ENCODE measurements around the gene MYO18B. TPM values are rescaled to one million over a fixed set of nuclear protein-coding genes. Genes with fewer than 3 reads are reported as not detected.

Gene MYO18B
- total RNA-seq, 1 experiment from 2014 or later = 0.11 TPM

DNA sequence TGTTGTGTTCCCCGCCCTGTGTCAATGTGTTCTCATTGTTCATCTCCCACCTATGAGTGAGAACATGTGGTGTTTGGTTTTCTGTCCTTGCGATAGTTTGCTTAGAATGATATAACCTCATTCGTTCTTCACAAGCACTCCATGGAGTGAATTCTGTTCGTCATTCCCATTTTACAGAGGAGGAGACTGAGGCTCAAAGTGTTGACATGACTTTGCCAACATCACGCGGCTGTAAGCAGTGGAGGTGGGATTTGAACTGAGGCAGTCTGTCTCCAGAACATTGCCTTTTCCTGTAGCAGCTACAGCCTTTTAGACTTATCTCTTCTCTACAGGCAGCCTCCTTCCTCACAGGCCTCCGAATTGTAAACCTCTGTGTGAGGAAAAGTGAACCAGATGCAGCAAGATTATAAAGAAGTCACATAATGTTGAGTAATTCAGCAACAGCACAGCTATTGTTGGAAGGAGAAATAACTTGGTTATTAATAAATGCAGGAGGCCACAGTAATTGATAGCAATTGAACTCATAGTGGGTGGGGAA lies 74.6 kb downstream of the MYO18B start:
- Histone ChIP-seq H3K27me3 (replicated peaks) (peaks cover 5% of the 10 kb centered on the region), H3K36me3 (no peaks in the 10 kb centered on the region), H3K4me1 (replicated peaks) (no peaks in the 10 kb centered on the region), H3K4me3 (no peak overlapping the region), H3K9me3 (replicated peaks) (no peaks in the 10 kb centered on the region), H3K27ac (no peak overlapping the region)
- DNase-seq (ENCODE audit: low read depth in 1 of 2, low spot score in 2 of 2) = no peak

DNA sequence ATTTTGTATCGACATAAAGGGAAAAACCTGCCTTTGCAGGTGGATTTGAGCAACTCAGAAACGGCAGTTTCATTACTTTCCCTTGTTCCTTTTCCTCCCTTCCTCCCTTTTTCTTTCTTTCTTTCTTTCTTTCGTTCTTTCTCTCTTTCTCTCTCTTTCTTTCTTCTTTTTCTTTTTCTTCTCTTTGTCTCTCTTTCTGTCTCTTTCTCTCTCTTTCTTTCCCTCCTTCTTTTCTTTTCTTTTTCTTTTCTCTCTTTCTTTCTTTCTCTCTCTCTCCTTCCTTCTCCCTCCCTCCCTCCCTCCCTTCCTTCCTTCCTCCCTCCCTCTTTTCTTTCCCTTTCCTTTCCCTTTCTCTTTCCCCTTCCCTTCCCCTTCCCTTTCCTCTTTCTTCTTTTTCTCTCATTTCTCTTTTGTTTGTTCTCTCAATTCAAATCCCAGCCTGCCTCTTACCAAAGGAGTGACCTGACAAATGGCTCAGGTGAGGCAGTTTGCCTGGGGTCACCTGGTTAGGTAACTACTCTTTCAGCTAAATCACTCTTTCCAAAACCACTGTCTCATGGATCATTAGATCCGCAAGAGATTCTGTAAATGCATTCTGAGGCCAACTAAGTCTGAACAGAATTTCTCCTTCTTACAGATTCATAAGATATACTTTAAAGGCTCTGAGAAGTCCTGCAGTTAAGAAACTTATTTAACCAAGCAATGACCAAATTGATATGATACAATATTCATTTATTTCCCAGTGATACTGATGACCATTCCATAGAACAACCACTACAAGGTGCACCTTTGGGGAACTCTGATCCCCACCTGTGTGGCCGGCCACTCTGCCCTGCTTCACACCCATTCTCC lies 75.3 kb downstream of the MYO18B start:
- no peak overlapping the region for H3K27ac ChIP-seq
- no peaks in the 10 kb centered on the region for H3K4me1 ChIP-seq (replicated peaks)
- peaks cover 13% of the 10 kb centered on the region for H3K27me3 ChIP-seq (replicated peaks)
- DNase-seq (ENCODE audit: low read depth in 1 of 2, low spot score in 2 of 2) = no peak
- no peaks in the 10 kb centered on the region for H3K36me3 ChIP-seq
- no peaks in the 10 kb centered on the region for H3K9me3 ChIP-seq (replicated peaks)
- H3K4me3 ChIP-seq = no peak overlapping the region

DNA sequence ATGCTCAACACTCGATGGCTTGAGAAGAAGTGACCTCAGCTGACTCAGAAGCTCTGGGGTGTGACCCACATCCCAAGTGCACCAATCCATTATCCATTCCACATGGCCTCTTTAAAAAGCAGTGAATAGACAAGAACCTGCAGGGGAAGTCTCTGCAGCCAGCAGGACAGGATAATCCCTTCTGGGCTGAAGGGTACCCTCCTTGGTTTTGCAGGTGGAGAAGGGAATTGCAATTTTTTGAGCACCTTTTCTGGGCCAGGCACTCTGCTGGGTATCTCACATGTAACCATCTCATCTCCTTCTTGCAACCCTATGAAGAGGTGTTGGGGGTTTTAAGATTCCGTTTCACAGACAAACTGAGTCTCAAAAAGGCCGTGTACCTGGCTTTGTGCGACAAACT lies 76.6 kb downstream of the MYO18B start:
- peaks cover 16% of the 10 kb centered on the region for H3K27me3 ChIP-seq (replicated peaks)
- no peak overlapping the region for H3K27ac ChIP-seq
- no peaks in the 10 kb centered on the region for H3K9me3 ChIP-seq (replicated peaks)
- no peak for DNase-seq (ENCODE audit: low read depth in 1 of 2, low spot score in 2 of 2)
- no peaks in the 10 kb centered on the region for H3K36me3 ChIP-seq
- H3K4me1 ChIP-seq (replicated peaks) = no peaks in the 10 kb centered on the region
- H3K4me3 ChIP-seq = no peak overlapping the region

DNA sequence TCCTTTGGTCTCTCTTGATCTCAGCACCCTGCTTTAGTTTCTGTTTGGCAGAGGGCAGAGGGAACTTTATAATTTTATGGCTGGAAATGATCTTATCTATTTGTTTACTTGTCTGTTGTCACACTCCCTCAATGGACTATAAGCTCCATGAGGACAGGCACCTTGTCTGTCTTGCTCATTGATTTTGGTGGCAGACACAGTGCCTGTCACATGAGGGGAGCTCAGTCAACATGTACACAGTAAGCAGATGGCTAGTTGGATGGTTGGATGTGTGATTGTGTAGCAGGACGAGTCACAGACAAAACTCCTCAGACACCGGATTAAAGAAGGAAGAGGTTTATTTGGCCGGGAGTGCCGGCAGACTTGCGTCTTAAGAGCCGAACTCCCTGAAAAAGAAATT lies 80.4 kb downstream of the MYO18B start:
- Histone ChIP-seq H3K27ac (no peak overlapping the region), H3K27me3 (replicated peaks) (peaks cover 26% of the 10 kb centered on the region), H3K36me3 (no peaks in the 10 kb centered on the region), H3K4me3 (no peak overlapping the region), H3K9me3 (replicated peaks) (no peaks in the 10 kb centered on the region), H3K4me1 (replicated peaks) (no peaks in the 10 kb centered on the region)
- DNase-seq (ENCODE audit: low read depth in 1 of 2, low spot score in 2 of 2) = no peak

DNA sequence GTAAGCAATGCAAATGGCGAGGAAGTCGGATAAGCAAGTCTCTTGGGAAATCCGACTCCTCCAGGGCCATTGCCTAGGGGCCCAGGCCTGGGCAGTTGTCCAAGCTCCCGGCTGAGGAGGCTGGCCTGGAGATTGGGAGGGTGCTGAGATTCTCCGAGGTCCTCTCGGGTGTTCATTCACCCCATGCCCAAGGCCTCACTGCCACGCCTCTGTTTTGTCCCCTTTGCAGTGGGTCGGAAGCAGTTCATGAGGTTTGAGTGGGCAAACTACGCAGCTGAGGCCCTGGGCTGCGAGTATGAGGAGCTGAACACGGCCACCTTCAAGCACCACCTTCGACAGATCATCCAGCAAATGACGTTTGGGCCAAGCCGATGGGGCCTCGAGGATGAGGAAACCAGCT lies 81.3 kb downstream of the MYO18B start:
- no peaks in the 10 kb centered on the region for H3K36me3 ChIP-seq
- peaks cover 26% of the 10 kb centered on the region for H3K27me3 ChIP-seq (replicated peaks)
- H3K27ac ChIP-seq = no peak overlapping the region
- no peaks in the 10 kb centered on the region for H3K4me1 ChIP-seq (replicated peaks)
- no peak overlapping the region for H3K4me3 ChIP-seq
- DNase-seq (ENCODE audit: low read depth in 1 of 2, low spot score in 2 of 2) = no peak
- no peaks in the 10 kb centered on the region for H3K9me3 ChIP-seq (replicated peaks)

DNA sequence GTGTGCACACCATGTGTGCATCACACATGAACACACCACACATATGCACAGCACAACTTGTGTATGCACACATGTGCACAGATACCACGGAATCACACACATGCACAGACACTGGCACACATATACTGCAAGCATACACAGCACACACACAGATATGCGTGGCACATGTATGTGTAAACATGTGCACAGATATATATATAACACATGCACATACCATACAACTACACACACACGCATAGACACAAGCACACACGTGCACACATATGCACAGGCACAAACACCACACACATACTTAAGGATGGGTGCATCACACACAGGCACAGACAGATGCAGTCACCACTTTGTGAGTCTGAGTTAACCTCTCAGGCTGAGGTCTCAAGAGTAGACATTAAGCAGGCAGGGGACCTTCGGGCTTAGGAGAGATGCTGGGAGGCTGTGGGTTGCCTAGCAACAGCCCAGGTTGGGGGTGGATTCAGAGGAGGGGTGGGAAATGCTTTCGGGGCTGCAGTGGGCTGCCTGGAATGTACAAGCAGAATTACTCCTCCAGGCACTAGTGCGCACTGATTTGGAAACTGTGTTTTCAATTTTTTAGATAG lies 82.9 kb downstream of the MYO18B start:
- H3K9me3 ChIP-seq (replicated peaks) = no peaks in the 10 kb centered on the region
- no peaks in the 10 kb centered on the region for H3K4me1 ChIP-seq (replicated peaks)
- no peak overlapping the region for H3K27ac ChIP-seq
- no peak overlapping the region for H3K4me3 ChIP-seq
- H3K36me3 ChIP-seq = no peaks in the 10 kb centered on the region
- peaks cover 26% of the 10 kb centered on the region for H3K27me3 ChIP-seq (replicated peaks)
- DNase-seq (ENCODE audit: low read depth in 1 of 2, low spot score in 2 of 2) = no peak

DNA sequence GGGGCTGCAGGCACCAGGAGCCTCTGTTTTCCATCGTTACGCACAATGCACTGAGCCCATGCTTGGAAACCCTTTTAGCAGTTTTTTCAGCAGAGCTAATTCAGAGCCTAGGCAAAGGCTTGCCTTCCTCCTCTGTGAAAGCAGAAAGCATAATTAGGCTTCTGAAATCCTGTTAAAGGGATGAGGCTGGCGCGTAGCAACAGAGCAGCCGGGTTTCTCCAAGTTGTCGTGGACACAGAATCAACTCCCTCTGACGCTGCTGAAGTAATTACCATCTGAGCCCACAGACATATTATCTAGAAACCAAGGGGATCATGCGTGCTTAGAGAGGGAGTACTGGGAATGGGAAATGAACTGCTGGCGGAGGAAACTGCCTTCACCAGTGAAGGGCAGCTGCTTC lies 85.4 kb downstream of the MYO18B start:
- Histone ChIP-seq H3K27me3 (replicated peaks) (peaks cover 17% of the 10 kb centered on the region), H3K4me1 (replicated peaks) (no peaks in the 10 kb centered on the region), H3K4me3 (no peak overlapping the region), H3K9me3 (replicated peaks) (no peaks in the 10 kb centered on the region), H3K27ac (no peak overlapping the region), H3K36me3 (no peaks in the 10 kb centered on the region)
- DNase-seq (ENCODE audit: low read depth in 1 of 2, low spot score in 2 of 2) = no peak

DNA sequence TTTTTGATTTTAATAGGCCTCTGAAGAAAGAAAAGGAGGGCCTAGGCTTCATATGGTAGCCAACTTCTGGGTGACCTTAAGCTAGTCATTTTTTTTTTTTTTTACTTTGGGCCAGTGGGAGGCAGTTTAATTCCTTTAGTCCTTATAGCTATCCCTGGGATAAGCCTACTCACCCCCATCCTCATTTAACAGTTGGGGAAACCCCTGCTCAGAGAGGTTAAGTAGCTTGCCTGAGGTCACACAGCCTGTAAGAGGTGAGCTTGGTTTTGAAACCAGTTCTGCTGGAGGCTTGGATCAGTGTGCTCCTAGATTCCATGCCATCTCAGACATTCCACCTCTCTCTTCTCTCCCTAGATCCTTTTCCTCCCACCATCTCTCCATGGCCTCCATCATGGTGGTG lies 86.4 kb downstream of the MYO18B start:
- no peaks in the 10 kb centered on the region for H3K36me3 ChIP-seq
- H3K4me3 ChIP-seq = no peak overlapping the region
- no peaks in the 10 kb centered on the region for H3K9me3 ChIP-seq (replicated peaks)
- DNase-seq (ENCODE audit: low read depth in 1 of 2, low spot score in 2 of 2) = no peak
- H3K27ac ChIP-seq = no peak overlapping the region
- H3K27me3 ChIP-seq (replicated peaks) = peaks cover 15% of the 10 kb centered on the region; the same call in 1 of the 2 replicates
- H3K4me1 ChIP-seq (replicated peaks) = no peaks in the 10 kb centered on the region

DNA sequence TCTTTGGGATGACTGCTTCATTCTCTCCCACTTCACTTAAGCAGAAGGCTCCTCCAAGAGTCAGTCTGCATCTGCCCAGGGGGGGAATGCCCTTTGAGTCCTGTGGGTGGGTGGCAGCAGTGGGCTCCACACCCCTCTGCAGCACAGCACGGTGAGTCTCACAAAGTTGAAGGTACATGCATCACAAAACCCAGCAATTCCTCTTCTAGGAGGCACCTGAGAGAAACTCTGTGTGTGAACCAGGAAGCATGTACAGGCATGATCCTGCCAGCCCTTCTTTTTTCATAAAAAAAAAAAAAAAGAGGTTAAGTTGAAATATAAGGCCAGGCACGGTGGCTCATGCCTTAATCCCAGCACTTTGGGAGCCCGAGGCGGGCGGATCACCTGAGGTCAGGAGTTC lies 87.2 kb downstream of the MYO18B start:
- Histone ChIP-seq H3K27me3 (replicated peaks) (peaks cover 12% of the 10 kb centered on the region; the same call in 1 of the 2 replicates), H3K4me3 (no peak overlapping the region), H3K36me3 (no peaks in the 10 kb centered on the region), H3K9me3 (replicated peaks) (no peaks in the 10 kb centered on the region), H3K27ac (no peak overlapping the region), H3K4me1 (replicated peaks) (no peaks in the 10 kb centered on the region)
- no peak for DNase-seq (ENCODE audit: low read depth in 1 of 2, low spot score in 2 of 2)

DNA sequence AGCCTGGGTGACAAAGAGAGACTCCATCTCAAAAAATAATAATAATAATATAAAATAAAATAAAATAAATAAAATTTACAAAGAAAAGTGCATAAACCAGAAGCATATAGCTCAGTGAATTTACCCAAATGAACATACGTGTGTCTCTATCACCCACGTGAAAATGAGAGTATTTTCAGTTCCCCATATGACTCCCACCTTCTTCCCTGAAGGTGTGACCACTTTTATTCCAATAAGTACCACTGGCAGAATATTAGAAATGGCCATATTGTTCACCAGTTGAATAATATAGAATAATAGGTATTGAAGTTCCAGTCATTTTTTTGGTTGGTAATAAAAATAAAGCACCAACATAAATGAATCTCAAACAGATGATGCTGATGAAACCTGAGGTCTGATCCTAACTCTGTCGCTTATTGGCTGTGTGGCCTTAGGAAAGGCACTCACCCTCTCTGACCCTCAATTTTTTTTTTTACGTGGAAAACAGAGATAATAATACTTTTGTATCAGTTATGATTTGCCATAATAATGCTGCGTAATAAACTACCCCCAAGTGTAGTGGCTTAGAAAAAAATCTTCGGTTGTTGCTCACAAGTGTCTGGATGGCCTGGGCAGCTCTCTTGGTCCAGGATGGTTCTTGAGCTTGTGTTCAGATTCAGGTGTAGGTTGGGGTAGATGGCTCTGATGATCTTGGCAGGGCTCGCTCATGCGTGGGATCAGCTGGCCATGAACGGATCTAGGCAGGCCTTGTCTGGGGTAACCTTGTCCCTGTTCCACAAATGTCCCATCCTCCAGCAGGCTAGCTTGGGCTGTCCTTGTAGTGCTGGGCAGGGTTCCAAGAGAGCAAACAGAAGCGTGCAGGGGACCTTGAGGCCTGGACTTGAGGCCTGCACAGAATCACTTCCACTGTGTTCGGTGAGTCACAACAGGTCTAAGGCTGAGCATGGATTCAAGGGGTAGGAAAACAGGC lies 88.1 kb downstream of the MYO18B start:
- Histone ChIP-seq H3K9me3 (replicated peaks) (no peaks in the 10 kb centered on the region), H3K4me1 (replicated peaks) (no peaks in the 10 kb centered on the region), H3K4me3 (no peak overlapping the region), H3K27ac (no peak overlapping the region), H3K36me3 (no peaks in the 10 kb centered on the region), H3K27me3 (replicated peaks) (peaks cover 4% of the 10 kb centered on the region; the same call in 1 of the 2 replicates)
- no peak for DNase-seq (ENCODE audit: low read depth in 1 of 2, low spot score in 2 of 2)

DNA sequence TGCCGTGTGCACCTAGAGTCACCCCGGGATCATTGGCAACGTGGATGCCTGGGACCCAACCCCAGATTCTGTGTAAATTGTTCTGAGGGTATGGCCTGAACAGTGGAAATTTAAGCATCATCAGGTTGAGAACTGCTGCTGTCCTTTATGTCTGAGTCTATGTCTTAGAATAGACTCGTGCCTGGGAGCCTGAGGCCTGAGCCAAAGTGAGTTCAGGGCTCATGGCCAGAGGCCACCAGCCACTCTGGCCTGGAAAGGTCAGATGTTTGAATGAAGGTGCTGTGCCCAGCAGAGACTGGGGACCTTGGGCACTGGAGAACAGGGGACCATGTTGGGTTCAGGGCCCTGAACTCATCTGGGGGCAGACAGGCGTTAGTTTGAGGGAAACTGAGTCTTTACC lies 91.1 kb downstream of the MYO18B start:
- no peaks in the 10 kb centered on the region for H3K4me1 ChIP-seq (replicated peaks)
- DNase-seq (ENCODE audit: low read depth in 1 of 2, low spot score in 2 of 2) = no peak
- no peak overlapping the region for H3K4me3 ChIP-seq
- H3K36me3 ChIP-seq = no peaks in the 10 kb centered on the region
- no peaks in the 10 kb centered on the region for H3K9me3 ChIP-seq (replicated peaks)
- no peaks in the 10 kb centered on the region for H3K27me3 ChIP-seq (replicated peaks)
- H3K27ac ChIP-seq = no peak overlapping the region

DNA sequence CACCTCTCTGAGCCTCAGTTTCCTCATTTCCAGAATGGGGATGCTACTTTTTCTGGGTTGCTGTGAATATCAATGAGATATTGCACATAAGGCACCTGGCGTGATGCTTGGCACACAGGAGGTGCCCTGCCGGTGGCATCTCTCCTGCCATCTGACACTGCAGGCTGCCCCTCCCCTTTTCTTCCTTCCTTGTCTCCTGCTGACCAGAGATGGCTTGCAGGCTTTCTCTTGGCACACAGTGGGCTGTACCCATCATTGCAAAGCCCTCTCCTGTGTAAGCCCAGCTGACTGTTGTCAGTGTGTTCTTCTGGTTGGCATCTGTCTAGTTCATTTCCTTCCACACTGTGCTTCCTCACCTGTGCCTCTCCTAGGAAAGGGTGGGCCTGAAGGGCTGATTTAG lies 91.7 kb downstream of the MYO18B start:
- Histone ChIP-seq H3K36me3 (no peaks in the 10 kb centered on the region), H3K27me3 (replicated peaks) (no peaks in the 10 kb centered on the region), H3K27ac (no peak overlapping the region), H3K4me3 (no peak overlapping the region), H3K4me1 (replicated peaks) (no peaks in the 10 kb centered on the region), H3K9me3 (replicated peaks) (no peaks in the 10 kb centered on the region)
- no peak for DNase-seq (ENCODE audit: low read depth in 1 of 2, low spot score in 2 of 2)

DNA sequence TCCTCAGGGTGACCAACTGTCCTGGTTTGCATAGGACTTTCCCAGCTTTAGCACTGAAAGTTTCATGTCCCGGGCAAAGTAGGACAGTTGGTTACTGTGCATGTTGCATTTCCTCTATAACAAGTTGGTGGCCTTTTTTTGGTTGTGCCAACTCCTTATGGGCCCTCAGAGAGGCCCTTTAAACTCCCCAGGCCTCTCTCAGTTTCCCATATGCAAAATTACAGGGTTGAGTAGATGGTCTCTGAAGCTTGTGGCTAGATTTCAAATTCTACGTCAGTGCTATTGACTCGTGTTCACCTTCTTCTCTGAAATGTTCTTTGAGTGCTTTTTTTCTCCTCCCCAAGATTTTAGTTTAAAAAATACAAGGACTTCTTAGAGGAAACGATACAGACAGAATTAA lies 92.5 kb downstream of the MYO18B start:
- Histone ChIP-seq H3K36me3 (no peaks in the 10 kb centered on the region), H3K4me1 (replicated peaks) (no peaks in the 10 kb centered on the region), H3K4me3 (no peak overlapping the region), H3K9me3 (replicated peaks) (no peaks in the 10 kb centered on the region), H3K27me3 (replicated peaks) (no peaks in the 10 kb centered on the region), H3K27ac (no peak overlapping the region)
- DNase-seq (ENCODE audit: low read depth in 1 of 2, low spot score in 2 of 2) = no peak
